Calu3 (cell line): ENCODE data around the gene HECW1. TPM values are rescaled to one million over a fixed set of nuclear protein-coding genes. Genes with fewer than 3 reads are reported as not detected.

Experiments
- BruUV-seq: library from RNA; stranded (reverse); fragments of 400-500 nt; replicated peaks from 2 replicates; lab custom pipeline; 2021; lab: Mats Ljungman, UMichigan
- CTCF ChIA-PET: fragments of 300-600 bp; sonication (Branson Sonifier 250); formaldehyde crosslinking; loops from one replicate; lab custom pipeline; 2022; ENCODE audit warnings: antibody characterized with exemption; lab: Charles Lee
- DNase-seq: peaks from one replicate; pipeline ENCODE4 v3.0.0; 2022
- H3K27ac Mint-ChIP-seq: one replicate; pipeline ENCODE4 v1.8.0; 2022; ENCODE audit warnings: mixed read lengths; ENCODE audit not compliant: unreplicated experiment
- H3K27me3 Mint-ChIP-seq: one replicate; pipeline ENCODE4 v1.8.0; 2022; ENCODE audit warnings: mixed read lengths; ENCODE audit not compliant: unreplicated experiment
- H3K36me3 Mint-ChIP-seq: one replicate; pipeline ENCODE4 v1.8.0; 2022; ENCODE audit warnings: mild to moderate bottlenecking, moderate library complexity, mixed read lengths; ENCODE audit not compliant: insufficient read depth, unreplicated experiment
- H3K4me1 Mint-ChIP-seq: one replicate; pipeline ENCODE4 v1.8.0; 2022; ENCODE audit warnings: mild to moderate bottlenecking, low read depth, mixed read lengths; ENCODE audit not compliant: unreplicated experiment
- H3K4me3 Mint-ChIP-seq: one replicate; pipeline ENCODE4 v1.8.0; 2022; ENCODE audit warnings: mild to moderate bottlenecking, low read depth, moderate library complexity, mixed read lengths; ENCODE audit not compliant: unreplicated experiment
- H3K9me3 Mint-ChIP-seq: one replicate; pipeline ENCODE4 v1.8.0; 2022; ENCODE audit warnings: low read depth, mixed read lengths; ENCODE audit not compliant: unreplicated experiment
- intact Hi-C: fragments of 100-400 bp; cut with micrococcal nuclease; formaldehyde crosslinking; loops from one replicate; pipeline ENCODE4 v1.10.0; 2022; ENCODE audit not compliant: unreplicated experiment
- total RNA-seq: library from RNA; stranded (reverse); gene quantifications from 2 replicates; pipeline ENCODE4 v1.2.3, GENCODE V29; 2022
- TF ChIP-seq, protein P1 (sequence below): fragments of 200-600 bp; IDR thresholded peaks from one replicate; pipeline ENCODE4 v1.8.0; 2022; ENCODE audit warnings: antibody characterized with exemption; ENCODE audit not compliant: unreplicated experiment

Gene HECW1
- total RNA-seq, 1 experiment from 2014 or later: 0.33 TPM

DNA sequence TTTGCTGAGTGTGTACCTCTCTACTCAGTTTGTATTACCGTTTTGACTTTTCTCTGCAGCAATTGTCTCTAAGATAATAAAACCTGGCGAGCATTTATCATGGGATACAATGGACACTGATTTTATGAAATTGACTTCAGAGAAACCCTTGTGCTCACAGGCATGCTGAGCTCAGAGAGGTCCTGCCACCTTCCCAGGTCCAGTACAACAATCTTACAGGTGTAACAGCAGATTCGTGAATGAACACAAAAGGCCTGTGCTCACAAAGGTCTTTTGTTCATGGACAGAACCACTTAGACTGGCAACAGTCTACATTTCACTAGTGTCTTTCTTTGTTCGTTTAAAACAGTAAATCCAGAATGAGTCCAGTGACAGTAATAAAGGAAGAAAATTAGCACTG is 43.2 kb downstream of the HECW1 start:
- no peak overlapping the region for H3K4me3 Mint-ChIP-seq
- no peak overlapping the region for H3K27ac Mint-ChIP-seq
- no peaks in the 10 kb centered on the region for H3K36me3 Mint-ChIP-seq
- intact Hi-C loops: no loop called here
- TF ChIP-seq, protein P1, sequence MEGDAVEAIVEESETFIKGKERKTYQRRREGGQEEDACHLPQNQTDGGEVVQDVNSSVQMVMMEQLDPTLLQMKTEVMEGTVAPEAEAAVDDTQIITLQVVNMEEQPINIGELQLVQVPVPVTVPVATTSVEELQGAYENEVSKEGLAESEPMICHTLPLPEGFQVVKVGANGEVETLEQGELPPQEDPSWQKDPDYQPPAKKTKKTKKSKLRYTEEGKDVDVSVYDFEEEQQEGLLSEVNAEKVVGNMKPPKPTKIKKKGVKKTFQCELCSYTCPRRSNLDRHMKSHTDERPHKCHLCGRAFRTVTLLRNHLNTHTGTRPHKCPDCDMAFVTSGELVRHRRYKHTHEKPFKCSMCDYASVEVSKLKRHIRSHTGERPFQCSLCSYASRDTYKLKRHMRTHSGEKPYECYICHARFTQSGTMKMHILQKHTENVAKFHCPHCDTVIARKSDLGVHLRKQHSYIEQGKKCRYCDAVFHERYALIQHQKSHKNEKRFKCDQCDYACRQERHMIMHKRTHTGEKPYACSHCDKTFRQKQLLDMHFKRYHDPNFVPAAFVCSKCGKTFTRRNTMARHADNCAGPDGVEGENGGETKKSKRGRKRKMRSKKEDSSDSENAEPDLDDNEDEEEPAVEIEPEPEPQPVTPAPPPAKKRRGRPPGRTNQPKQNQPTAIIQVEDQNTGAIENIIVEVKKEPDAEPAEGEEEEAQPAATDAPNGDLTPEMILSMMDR: no peak
- H3K27me3 Mint-ChIP-seq: peaks cover 7% of the 10 kb centered on the region
- CTCF ChIA-PET: no interaction called here
- H3K9me3 Mint-ChIP-seq: no peaks in the 10 kb centered on the region
- BruUV-seq: no TSS peak
- no peaks in the 10 kb centered on the region for H3K4me1 Mint-ChIP-seq
- DNase-seq: no peak

DNA sequence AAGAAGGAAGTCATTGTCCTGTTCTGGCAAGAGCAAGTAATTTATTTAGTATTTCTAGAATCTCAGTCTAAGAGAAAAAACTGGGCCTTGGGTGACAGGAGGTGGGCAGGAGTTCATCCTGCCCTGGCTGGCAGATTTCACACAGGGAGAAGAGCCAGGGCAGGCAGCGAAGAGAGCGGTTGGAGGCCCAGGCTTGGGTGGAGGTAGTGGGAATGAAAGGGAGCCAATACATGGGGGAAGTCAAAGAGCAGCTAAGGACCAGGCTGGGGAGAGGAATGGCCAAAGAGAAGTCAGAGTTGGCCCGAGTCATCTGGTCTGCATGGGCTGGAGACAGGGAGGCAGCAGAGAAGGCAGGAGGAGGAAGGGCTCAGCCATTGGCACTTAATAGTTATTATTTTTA is 51.4 kb downstream of the HECW1 start:
- no peaks in the 10 kb centered on the region for H3K4me1 Mint-ChIP-seq

DNA sequence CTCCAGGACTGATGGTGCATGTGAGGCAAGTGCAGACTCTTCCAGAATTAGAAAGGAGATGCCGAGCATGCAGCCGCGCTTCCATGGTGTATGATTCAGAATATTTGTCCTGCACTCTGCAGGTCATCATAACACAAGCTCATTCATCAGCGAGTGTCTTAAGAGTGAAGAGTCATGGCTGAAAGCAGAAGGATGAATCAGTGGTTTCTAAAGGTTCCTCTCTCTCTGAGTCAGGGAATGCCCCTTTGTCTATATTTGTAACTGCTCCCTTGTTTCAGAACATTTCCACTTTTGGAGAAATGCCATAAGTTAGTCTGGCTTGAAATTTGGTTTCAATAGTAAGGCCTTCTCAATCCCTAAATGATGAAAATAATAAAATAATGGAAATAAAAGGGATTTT is 52.3 kb downstream of the HECW1 start:
- no TSS peak for BruUV-seq
- Mint-ChIP-seq H3K27ac (no peak overlapping the region), H3K4me1 (no peaks in the 10 kb centered on the region), H3K9me3 (no peaks in the 10 kb centered on the region), H3K4me3 (no peak overlapping the region), H3K36me3 (no peaks in the 10 kb centered on the region), H3K27me3 (peaks cover 42% of the 10 kb centered on the region)
- TF ChIP-seq, protein P1: no peak
- DNase-seq: no peak
- CTCF ChIA-PET: no interaction called here
- intact Hi-C loops: no loop called here

More for the DNA sequence above, 51.4 kb downstream of the HECW1 start:
- intact Hi-C loops: no loop called here
- CTCF ChIA-PET: no interaction called here
- Mint-ChIP-seq H3K27ac (no peak overlapping the region), H3K27me3 (peaks cover 35% of the 10 kb centered on the region), H3K9me3 (no peaks in the 10 kb centered on the region), H3K36me3 (no peaks in the 10 kb centered on the region), H3K4me3 (no peak overlapping the region)
- no peak for DNase-seq
- TF ChIP-seq, protein P1: no peak
- no TSS peak for BruUV-seq

DNA sequence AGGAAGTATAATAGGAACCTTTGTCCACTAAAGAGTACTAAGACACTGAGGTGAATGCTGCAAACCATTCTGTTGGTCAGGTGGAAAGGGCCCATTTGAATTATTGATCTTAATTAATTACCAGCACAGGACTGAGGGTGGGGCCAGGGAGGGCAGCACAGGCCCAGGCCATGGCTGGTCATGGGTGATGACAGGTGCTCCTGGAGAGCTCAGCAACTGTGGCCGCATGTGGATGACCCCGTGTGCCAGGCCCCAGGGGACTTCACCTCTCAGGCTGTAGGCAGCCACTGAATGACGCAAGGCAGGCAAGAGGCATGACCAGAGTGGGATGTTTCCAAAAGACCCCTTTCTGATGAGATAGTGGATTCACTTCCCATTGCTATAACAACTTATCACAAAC is 54.2 kb downstream of the HECW1 start:
- CTCF ChIA-PET: no interaction called here
- BruUV-seq: no TSS peak
- no peak overlapping the region for H3K4me3 Mint-ChIP-seq
- H3K4me1 Mint-ChIP-seq: no peaks in the 10 kb centered on the region
- no peak overlapping the region for H3K27ac Mint-ChIP-seq
- DNase-seq: no peak
- TF ChIP-seq, protein P1: no peak
- H3K9me3 Mint-ChIP-seq: no peaks in the 10 kb centered on the region
- intact Hi-C loops: no loop called here
- H3K36me3 Mint-ChIP-seq: no peaks in the 10 kb centered on the region
- H3K27me3 Mint-ChIP-seq: peaks cover 58% of the 10 kb centered on the region
